Left hindlimb (tissue), 1 donor: ENCODE data around the gene COA1.
"Not testable (repeated sequence)": the region's sequence is repeated elsewhere in the genome, so short reads cannot be mapped to it uniquely, and the experiment has no call there.

Source experiments
- DNase-seq: peaks from one replicate; pipeline ENCODE4 v3.0.0-alpha.2; 2018

COA1 gene, protein sequence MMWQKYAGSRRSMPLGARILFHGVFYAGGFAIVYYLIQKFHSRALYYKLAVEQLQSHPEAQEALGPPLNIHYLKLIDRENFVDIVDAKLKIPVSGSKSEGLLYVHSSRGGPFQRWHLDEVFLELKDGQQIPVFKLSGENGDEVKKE

GRCh38 chr7:43729214-43729923 is at the start of gene COA1:
TSS of gene COA1 (minus strand) at chr7:43729523. CDS start at chr7:43648614, 80,909 bp downstream.
- DNase-seq, result peak; percentile 89

DNA sequence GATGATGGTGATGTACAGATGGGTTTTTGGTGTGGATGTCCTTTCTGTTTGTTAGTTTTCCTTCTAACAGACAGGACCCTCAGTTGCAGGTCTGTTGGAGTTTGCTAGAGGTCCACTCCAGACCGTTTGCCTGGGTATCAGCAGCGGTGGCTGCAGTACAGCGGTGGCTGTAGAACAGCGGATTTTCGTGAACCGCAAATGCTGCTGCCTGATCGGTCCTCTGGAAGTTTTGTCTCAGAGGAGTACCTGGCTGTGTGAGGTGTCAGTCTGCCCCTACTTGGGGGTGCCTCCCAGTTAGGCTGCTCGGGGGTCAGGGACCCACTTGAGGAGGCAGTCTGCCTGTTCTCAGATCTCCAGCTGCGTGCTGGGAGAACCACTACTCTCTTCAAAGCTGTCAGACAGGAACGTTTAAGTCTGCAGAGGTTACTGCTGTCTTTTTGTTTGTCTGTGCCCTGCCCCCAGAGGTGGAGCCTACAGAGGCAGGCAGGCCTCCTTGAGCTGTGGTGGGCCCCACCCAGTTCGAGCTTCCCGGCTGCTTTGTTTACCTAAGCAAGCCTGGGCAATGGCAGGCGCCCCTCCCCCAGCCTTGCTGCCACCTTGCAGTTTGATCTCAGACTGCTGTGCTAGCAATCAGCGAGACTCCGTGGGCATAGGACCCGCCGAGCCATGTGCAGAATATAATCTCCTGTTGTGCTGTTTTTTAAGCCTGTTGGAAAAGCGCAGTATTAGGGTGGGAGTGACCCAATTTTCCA is 49.1 kb upstream of the COA1 start:
- DNase-seq, result not testable (repeated sequence)

DNA sequence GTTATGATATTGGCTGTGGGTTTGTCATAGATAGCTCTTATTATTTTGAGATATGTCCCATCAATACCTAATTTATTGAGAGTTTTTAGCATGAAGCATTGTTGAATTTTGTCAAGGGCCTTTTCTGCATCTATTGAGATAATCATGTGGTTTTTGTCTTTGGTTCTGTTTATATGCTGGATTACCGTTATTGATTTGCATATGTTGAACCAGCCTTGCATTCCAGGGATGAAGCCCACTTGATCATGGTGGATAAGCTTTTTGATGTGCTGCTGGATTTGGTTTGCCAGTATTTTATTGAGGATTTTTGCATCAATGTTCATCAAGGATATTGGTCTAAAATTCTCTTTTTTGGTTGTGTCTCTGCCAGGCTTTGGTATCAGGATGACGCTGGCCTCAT is 45.9 kb upstream of the COA1 start:
- DNase-seq, result not testable (repeated sequence)

GRCh38 chr7:43773268-43773667 is 43.9 kb upstream of the COA1 start:
- DNase-seq, result not testable (repeated sequence)

DNA sequence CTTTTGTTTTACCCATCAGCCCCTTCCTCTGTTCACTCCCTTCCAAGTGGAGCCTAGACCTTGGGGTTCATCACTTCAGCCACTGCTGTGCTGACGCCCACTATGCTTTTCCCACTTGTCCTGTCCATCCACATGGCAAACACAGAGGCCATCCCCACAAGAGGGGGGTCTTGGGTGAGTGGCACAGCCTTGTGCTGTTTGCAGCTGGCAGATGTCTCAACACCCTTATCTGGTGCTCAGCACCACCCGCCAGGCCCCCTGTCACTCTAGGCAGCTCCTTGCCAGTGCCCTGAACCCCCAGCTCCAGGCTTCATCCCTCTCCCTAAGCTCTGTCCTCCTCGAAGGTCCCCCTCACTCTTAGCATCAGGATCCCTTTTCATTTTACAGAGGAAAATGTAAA is 42.2 kb upstream of the COA1 start:
- DNase-seq, result no peak

- DNase-seq, result no peak
These were observed 41.8 kb upstream of the COA1 start for GRCh38 chr7:43771128-43771527.

- DNase-seq, result no peak
These were observed 40.6 kb upstream of the COA1 start for GRCh38 chr7:43769791-43770465.

- DNase-seq, result no peak
These were observed 40.0 kb upstream of the COA1 start for GRCh38 chr7:43769281-43769680.

DNA sequence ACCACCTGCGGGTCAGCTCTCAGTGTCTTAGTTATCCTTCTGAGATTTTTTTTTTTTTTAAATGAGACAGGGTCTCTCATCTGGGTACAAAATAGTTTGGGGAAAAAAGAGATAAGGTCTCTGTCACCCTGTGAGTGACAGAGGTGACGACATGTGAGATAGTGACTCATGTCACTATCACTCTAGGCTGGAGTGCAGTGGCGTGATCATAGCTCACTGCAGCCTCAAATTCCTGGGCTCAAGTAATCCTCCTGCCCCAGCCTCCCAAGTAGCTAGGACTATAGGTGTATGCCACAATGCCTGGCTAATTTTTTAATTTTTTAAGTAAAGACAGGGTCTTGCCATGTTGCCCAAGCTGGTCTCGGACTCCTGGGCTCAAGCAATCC is 39.6 kb upstream of the COA1 start:
- no peak for DNase-seq

GRCh38 chr7:43768201-43768886 is 39.0 kb upstream of the COA1 start:
- no peak for DNase-seq

DNA sequence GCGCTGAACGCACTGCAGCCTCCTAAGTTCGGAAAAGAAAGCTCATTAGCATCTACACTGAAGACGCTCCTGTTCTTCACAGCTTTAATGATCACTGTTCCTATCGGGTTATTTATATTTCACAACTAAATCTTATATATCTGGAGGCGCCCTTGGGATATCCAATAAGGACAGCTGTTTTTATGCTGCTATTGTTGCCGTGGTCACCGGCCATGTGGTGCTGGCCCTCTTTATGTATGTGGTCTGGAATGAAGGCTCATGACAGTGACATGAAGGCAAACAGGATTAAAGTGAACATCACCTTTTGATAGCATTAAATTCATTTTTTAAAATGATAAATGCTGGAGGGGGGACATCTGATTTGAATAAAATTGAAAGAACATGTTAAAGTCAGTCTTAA is 38.0 kb upstream of the COA1 start:
- no peak for DNase-seq

DNA sequence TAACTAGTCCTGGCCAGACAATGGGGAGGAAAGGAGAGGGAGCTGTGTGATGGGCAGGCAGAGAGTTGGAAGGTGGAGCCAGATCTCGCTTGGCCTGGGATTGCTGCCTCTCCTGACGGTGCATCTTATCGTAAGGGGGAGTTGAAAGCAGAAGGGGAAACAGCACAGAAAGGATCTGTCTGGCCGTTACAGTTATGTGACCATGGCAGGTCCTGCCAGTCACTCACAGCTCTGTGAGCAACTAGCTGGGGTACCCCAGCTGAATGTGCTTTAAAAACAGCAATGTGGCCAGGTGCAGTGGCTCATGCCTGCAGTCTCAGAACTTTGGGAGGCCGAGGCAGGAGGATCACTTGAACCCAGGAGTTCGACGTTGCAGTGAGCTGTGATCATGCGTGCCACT is 37.2 kb upstream of the COA1 start:
- DNase-seq, result no peak

- no peak for DNase-seq
These were observed 35.6 kb upstream of the COA1 start for GRCh38 chr7:43764807-43765491.

DNA sequence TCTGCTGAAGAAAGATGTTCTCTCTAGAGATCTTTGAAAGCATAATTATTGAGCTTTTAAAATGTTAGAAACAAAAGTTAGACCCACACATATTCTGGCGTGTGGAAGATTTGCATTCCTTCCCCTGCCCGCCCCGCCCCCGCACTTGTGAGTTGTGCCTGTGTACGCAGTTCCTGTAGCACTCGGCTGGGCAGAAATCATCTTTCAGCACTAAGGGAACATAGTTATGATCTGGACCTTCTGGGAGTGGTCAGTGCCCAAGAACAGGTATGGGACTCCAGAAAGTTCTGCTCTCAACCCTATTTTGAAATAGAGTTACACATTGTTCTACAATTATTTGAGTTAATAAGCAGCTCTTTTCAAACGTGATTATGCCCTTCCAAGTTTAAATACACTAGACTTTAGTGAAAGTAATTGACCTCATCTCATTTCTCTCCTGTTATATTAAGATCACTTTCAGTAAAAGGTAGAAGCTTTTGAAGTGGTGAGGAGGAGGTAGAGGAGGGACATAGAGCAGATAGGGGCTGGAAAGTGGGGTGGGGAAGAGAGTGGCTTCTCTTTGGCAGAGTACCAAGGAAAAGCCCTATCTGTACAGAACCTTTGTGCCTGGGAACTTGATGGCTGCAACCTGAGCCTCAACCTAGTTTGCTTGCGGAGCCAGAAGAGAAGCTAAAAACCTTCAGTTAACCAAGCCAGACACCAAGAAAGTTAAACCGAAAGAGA is 34.9 kb upstream of the COA1 start:
- DNase-seq, result no peak

DNA sequence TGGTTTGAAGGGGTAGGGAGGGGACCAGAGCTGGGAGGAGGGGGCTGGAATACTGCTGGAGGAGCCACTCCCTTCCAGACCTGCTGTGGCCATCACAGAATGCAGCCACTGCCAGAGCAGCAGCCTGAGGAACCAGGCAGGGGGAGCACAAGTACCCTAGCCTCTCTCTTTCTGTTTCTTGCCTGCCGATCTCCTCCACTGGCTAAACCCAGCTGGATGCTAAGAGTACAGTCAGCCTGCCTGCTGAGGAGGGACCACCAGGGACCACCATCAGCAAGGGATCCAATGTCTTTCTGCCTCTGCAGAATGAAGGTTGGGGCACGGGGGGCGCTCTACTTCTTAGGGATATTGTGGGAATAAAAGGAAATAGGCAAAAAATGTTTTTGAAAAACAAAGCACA is 33.9 kb upstream of the COA1 start:
- DNase-seq, result no peak

DNA sequence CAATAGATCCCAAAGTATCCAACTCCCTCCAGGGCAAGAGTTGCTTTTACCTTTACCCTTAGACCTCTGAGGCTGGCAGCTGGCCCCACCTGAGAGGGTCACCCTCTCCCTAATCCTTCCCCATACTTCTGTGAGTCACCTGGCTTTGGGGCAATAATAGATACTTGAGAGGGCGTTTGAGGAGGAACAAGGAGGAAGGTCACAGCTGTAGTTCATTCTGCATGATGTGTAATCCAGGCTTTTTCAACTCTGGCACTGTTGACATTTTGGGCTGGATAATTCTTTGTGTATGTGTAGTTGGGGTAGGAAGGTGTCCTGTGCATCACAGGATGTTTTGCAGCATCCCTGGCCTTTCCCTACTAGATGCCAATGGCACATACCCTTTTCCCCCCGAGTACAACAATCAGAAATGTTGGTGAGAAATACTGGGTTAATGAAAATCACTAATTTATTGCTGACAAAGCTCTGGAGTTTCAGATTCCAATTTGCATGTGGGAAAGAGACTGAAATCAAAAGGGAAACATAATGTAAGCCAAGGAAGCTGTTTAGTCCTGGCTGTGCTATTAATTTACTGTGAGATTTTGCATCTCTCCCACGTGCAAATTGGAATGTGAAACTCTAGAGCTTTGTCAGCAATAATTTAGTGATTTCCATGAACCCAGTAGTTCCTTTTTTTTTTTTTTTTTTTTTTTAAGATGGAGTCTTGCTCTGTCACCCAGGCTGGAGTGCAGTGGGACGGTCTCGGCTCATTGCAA is 32.8 kb upstream of the COA1 start:
- DNase-seq, result no peak

GRCh38 chr7:43761382-43761781 is 32.1 kb upstream of the COA1 start:
- DNase-seq, result no peak

DNA sequence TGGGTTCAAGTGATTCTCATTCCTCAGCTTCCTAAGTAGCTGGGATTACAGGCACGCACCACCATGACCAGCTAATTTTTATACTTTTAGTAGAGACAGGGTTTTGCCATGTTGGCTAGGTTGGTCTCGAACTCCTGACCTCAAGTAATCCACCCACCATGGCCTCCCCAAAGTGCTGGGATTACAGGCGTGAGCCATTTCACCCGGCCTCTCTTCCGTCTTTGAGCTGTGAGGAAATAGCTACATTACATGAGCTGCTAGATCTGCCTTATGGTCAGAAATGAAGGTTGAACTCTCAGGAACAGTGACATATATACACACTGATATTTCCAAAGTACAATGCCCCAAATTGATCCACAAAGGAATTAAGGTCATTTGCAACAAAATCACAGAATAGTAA is 31.5 kb upstream of the COA1 start:
- DNase-seq, result no peak

- DNase-seq, result no peak
These were observed 29.7 kb upstream of the COA1 start for GRCh38 chr7:43758822-43759683.
